ENCODE data around the gene APOH. TPM values are rescaled to one million over a fixed set of nuclear protein-coding genes. Genes with fewer than 3 reads are reported as not detected.
A peak's percentile ranks its signal among the peaks of the same experiment; 100 is the strongest.

The APOH gene
- total and polyA plus RNA-seq, 2 of the 8 experiments (the other 6 are each of a cell fraction or from before 2014, with no cell fraction given) = not detected

DNA sequence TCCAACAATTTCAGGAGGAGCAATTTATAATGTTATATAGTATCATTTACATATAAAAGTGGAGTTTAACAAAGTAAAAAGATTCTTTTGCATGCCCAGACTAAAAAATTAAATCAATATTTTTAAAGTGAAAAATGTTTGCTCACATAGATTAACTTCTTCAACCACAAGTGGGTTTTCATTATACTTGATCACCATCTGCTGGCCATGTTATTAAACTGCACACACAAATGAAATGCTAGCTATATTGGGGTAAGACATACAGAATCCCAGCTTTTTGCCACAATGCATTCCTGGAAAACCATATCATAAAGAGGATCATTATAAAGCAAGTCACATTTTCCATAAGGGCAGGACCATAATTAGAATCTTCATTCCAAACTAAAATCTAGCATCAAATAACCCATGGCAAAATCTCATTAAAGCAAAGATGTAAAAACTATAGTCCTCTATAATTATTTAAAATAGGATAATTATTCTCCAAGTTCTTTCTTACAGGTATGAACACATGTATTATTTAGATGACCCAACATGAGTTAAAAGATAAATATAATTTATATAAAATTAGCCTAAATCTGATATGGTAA is 63.6 kb downstream of the APOH start:
- peak; percentile 94 for FAIRE-seq
- no peaks in the 10 kb centered on the region for H4K20me1 ChIP-seq (replicated peaks in 1 of 2; ENCODE audit: control insufficient read depth in 1 of 2, insufficient read depth in 2 of 2, low read length in 2 of 2)
- H3K14ac ChIP-seq (ENCODE audit: insufficient read length) = no peak overlapping the region
- H3K79me2 ChIP-seq (ENCODE audit: control insufficient read depth in 1 of 2, insufficient read depth in 2 of 2, low read length in 2 of 2) = no peaks in the 10 kb centered on the region
- no peak overlapping the region for H2AFZ ChIP-seq (ENCODE audit: low read length)
- no peaks in the 10 kb centered on the region for H3K36me3 ChIP-seq (ENCODE audit: control insufficient read depth in 2 of 4, insufficient read depth in 4 of 4, low read length in 3 of 4)
- H3K4me1 ChIP-seq (replicated peaks in 1 of 4; ENCODE audit: control insufficient read depth in 3 of 4, insufficient read depth in 4 of 4, low read length in 3 of 4) = no peaks in the 10 kb centered on the region
- no peak overlapping the region for H3K18ac ChIP-seq (ENCODE audit: extremely low read depth, low read length)
- no peak overlapping the region for H3K4me3 ChIP-seq (ENCODE audit: extremely low read depth in 1 of 4, insufficient read depth in 2 of 4, low read depth in 3 of 4, low read length in 4 of 4)
- H2BK15ac ChIP-seq (ENCODE audit: low read length) = no peak overlapping the region
- no peak overlapping the region for H3K27ac ChIP-seq (ENCODE audit: low read depth, low read length)
- no peaks in the 10 kb centered on the region for H3K23me2 ChIP-seq (ENCODE audit: low read depth, low read length)
- no peak overlapping the region for H3K4me2 ChIP-seq (ENCODE audit: insufficient read depth in 1 of 2, low read depth in 2 of 2, low read length in 2 of 2)
- no peak overlapping the region for H4K5ac ChIP-seq (ENCODE audit: insufficient read length, low read depth, low read length)
- POLR2A ChIA-PET (ENCODE audit: partially characterized antibody) = no interaction called here
- no peaks in the 10 kb centered on the region for H3K9me3 ChIP-seq (ENCODE audit: insufficient read depth in 2 of 2, low read depth in 1 of 2, low read length in 1 of 2)
- DNase-seq (ENCODE audit: low read depth in 1 of 2, low spot score in 2 of 2) = no peak
- H3K79me1 ChIP-seq (ENCODE audit: low read depth, low read length) = no peaks in the 10 kb centered on the region
- H4K91ac ChIP-seq (replicated peaks; ENCODE audit: insufficient read length, low read length) = no peak overlapping the region
- H3K4ac ChIP-seq (replicated peaks; ENCODE audit: insufficient read length, low read depth, low read length) = no peak overlapping the region
- no peak overlapping the region for H2BK20ac ChIP-seq (ENCODE audit: low read length)
- no peak for TF ChIP-seq SP1 (IDR thresholded peaks at IDR 0.05; ENCODE audit: low read depth, low read length)
- TF ChIP-seq, protein P1, sequence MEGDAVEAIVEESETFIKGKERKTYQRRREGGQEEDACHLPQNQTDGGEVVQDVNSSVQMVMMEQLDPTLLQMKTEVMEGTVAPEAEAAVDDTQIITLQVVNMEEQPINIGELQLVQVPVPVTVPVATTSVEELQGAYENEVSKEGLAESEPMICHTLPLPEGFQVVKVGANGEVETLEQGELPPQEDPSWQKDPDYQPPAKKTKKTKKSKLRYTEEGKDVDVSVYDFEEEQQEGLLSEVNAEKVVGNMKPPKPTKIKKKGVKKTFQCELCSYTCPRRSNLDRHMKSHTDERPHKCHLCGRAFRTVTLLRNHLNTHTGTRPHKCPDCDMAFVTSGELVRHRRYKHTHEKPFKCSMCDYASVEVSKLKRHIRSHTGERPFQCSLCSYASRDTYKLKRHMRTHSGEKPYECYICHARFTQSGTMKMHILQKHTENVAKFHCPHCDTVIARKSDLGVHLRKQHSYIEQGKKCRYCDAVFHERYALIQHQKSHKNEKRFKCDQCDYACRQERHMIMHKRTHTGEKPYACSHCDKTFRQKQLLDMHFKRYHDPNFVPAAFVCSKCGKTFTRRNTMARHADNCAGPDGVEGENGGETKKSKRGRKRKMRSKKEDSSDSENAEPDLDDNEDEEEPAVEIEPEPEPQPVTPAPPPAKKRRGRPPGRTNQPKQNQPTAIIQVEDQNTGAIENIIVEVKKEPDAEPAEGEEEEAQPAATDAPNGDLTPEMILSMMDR (IDR thresholded peaks at IDR 0.05; ENCODE audit: control extremely low read depth in 1 of 3, insufficient read depth in 1 of 3, low read depth in 1 of 3, low read length in 3 of 3) = peak in 2 of 3 experiments; percentile 35 to 64; a peak in 2 of 4 replicates
- TF ChIP-seq RAD21 (IDR thresholded peaks at IDR 0.05 in 1 of 2, conservative IDR thresholded peaks at IDR 0.05 in 1 of 2; ENCODE audit: low read depth in 2 of 2, low read length in 2 of 2) = peak; percentile 88 to 89
- H2BK5ac ChIP-seq (ENCODE audit: low read depth, low read length) = no peak overlapping the region
- no peak overlapping the region for H3K9ac ChIP-seq (replicated peaks in 1 of 4; ENCODE audit: extremely low read depth in 1 of 4, low read depth in 3 of 4, low read length in 3 of 4)
- no peak overlapping the region for H2BK120ac ChIP-seq (replicated peaks; ENCODE audit: low read depth, low read length)
- H3K23ac ChIP-seq (ENCODE audit: insufficient read length) = no peak overlapping the region
- no peak overlapping the region for H2AK5ac ChIP-seq (ENCODE audit: low read depth, low read length)
- H3K27me3 ChIP-seq (replicated peaks in 1 of 4; ENCODE audit: control insufficient read depth in 3 of 4, extremely low read depth in 1 of 4, insufficient read depth in 3 of 4, low read length in 3 of 4) = no peaks in the 10 kb centered on the region
- no peak overlapping the region for H3K56ac ChIP-seq (replicated peaks; ENCODE audit: insufficient read length, low read depth, low read length)
- CTCF ChIA-PET (ENCODE audit: partially characterized antibody) = interaction anchor here (0.6 to 3.3 kb wide), 17 partner anchors 23 to 933 kb away, joined by 3 to 23 read pairs (median 3); no protein-coding TSS in a partner anchor
- no peak overlapping the region for H4K8ac ChIP-seq (ENCODE audit: extremely low read depth, insufficient read depth, low read length)
- H2BK12ac ChIP-seq (ENCODE audit: low read depth, low read length) = no peak overlapping the region

All from H1 (cell line).